ENCODE results near the gene FBXO48.
"Not testable (repeated sequence)": the region's sequence is repeated elsewhere in the genome, so short reads cannot be mapped to it uniquely, and the experiment has no call there.

The FBXO48 gene

GRCh38 chr2:68499133-68499532 is 32.0 kb upstream of the FBXO48 start:
- TF ChIP-seq EZH2phosphoT487 (IDR thresholded peaks at IDR 0.05; ENCODE audit: borderline replicate concordance) (no peak), CTCF (conservative IDR thresholded peaks at IDR 0.05; ENCODE audit: low read length) (no peak)
- H3F3A ChIP-seq (ENCODE audit: low read depth): no peaks in the 10 kb centered on the region
- no peaks in the 10 kb centered on the region for H3K27me3 ChIP-seq (ENCODE audit: insufficient read depth, low read length, poor library complexity, severe bottlenecking)
- H4K20me1 ChIP-seq (ENCODE audit: insufficient read depth, low read length, poor library complexity, severe bottlenecking): no peaks in the 10 kb centered on the region
- peaks cover 21% of the 10 kb centered on the region; the same call in 1 of the 2 replicates for H3K9me3 ChIP-seq (ENCODE audit: insufficient read depth, low read depth, low read length)
- H3K9ac ChIP-seq (ENCODE audit: low read depth, low read length, poor library complexity, severe bottlenecking): no peak overlapping the region
- H2AFZ ChIP-seq (ENCODE audit: low read length): no peak overlapping the region
- H3K9me2 ChIP-seq (replicated peaks; ENCODE audit: low read depth, low read length): no peaks in the 10 kb centered on the region
- no peak overlapping the region for H3K4me2 ChIP-seq (ENCODE audit: low read depth, low read length, poor library complexity, severe bottlenecking)
- no peaks in the 10 kb centered on the region for H3K79me2 ChIP-seq (ENCODE audit: insufficient read depth, low read length)
- peaks cover 15% of the 10 kb centered on the region for H3K4me1 ChIP-seq (ENCODE audit: insufficient read depth, low read length, poor library complexity, severe bottlenecking)
- no peak overlapping the region for H3K4me3 ChIP-seq (ENCODE audit: low read length, poor library complexity, severe bottlenecking)
- no peaks in the 10 kb centered on the region for H3K36me3 ChIP-seq (ENCODE audit: insufficient read depth, low read length)

- Histone ChIP-seq H3K36me3 (ENCODE audit: insufficient read depth, low read length) (no peaks in the 10 kb centered on the region), H4K20me1 (ENCODE audit: insufficient read depth, low read length, poor library complexity, severe bottlenecking) (no peaks in the 10 kb centered on the region), H3K4me2 (ENCODE audit: low read depth, low read length, poor library complexity, severe bottlenecking) (no peak overlapping the region), H3F3A (ENCODE audit: low read depth) (no peaks in the 10 kb centered on the region), H3K79me2 (ENCODE audit: insufficient read depth, low read length) (no peaks in the 10 kb centered on the region), H3K9me2 (replicated peaks; ENCODE audit: low read depth, low read length) (no peaks in the 10 kb centered on the region), H2AFZ (ENCODE audit: low read length) (no peak overlapping the region), H3K9ac (ENCODE audit: low read depth, low read length, poor library complexity, severe bottlenecking) (no peak overlapping the region), H3K9me3 (ENCODE audit: insufficient read depth, low read depth, low read length) (peaks cover 16% of the 10 kb centered on the region; the same call in 1 of the 2 replicates), H3K4me3 (ENCODE audit: low read length, poor library complexity, severe bottlenecking) (no peak overlapping the region), H3K4me1 (ENCODE audit: insufficient read depth, low read length, poor library complexity, severe bottlenecking) (no peaks in the 10 kb centered on the region), H3K27me3 (ENCODE audit: insufficient read depth, low read length, poor library complexity, severe bottlenecking) (no peaks in the 10 kb centered on the region)
- TF ChIP-seq CTCF (conservative IDR thresholded peaks at IDR 0.05; ENCODE audit: low read length) (no peak), EZH2phosphoT487 (IDR thresholded peaks at IDR 0.05; ENCODE audit: borderline replicate concordance) (no peak)
These were observed 24.5 kb upstream of the FBXO48 start for GRCh38 chr2:68491582-68491981.

- Histone ChIP-seq H3K9me2 (replicated peaks; ENCODE audit: low read depth, low read length) (no peaks in the 10 kb centered on the region), H3K27me3 (ENCODE audit: insufficient read depth, low read length, poor library complexity, severe bottlenecking) (no peaks in the 10 kb centered on the region), H4K20me1 (ENCODE audit: insufficient read depth, low read length, poor library complexity, severe bottlenecking) (no peaks in the 10 kb centered on the region), H3K4me3 (ENCODE audit: low read length, poor library complexity, severe bottlenecking) (no peak overlapping the region), H3K4me1 (ENCODE audit: insufficient read depth, low read length, poor library complexity, severe bottlenecking) (no peaks in the 10 kb centered on the region), H3F3A (ENCODE audit: low read depth) (no peaks in the 10 kb centered on the region), H2AFZ (ENCODE audit: low read length) (no peak overlapping the region), H3K9me3 (ENCODE audit: insufficient read depth, low read depth, low read length) (peaks cover 1% of the 10 kb centered on the region; the same call in 1 of the 2 replicates), H3K9ac (ENCODE audit: low read depth, low read length, poor library complexity, severe bottlenecking) (no peak overlapping the region), H3K79me2 (ENCODE audit: insufficient read depth, low read length) (no peaks in the 10 kb centered on the region), H3K36me3 (ENCODE audit: insufficient read depth, low read length) (no peaks in the 10 kb centered on the region), H3K4me2 (ENCODE audit: low read depth, low read length, poor library complexity, severe bottlenecking) (no peak overlapping the region)
- TF ChIP-seq CTCF (conservative IDR thresholded peaks at IDR 0.05; ENCODE audit: low read length) (no peak), EZH2phosphoT487 (IDR thresholded peaks at IDR 0.05; ENCODE audit: borderline replicate concordance) (no peak)
These were observed 22.2 kb upstream of the FBXO48 start for GRCh38 chr2:68489282-68489681.

- H3K27me3 ChIP-seq (ENCODE audit: insufficient read depth, low read length, poor library complexity, severe bottlenecking); H2AFZ ChIP-seq (ENCODE audit: low read length); H4K20me1 ChIP-seq (ENCODE audit: insufficient read depth, low read length, poor library complexity, severe bottlenecking); H3K36me3 ChIP-seq (ENCODE audit: insufficient read depth, low read length); H3K4me1 ChIP-seq (ENCODE audit: insufficient read depth, low read length, poor library complexity, severe bottlenecking); H3K9ac ChIP-seq (ENCODE audit: low read depth, low read length, poor library complexity, severe bottlenecking); H3K79me2 ChIP-seq (ENCODE audit: insufficient read depth, low read length); H3K4me3 ChIP-seq (ENCODE audit: low read length, poor library complexity, severe bottlenecking); H3K9me3 ChIP-seq (ENCODE audit: insufficient read depth, low read depth, low read length); H3K9me2 ChIP-seq (replicated peaks; ENCODE audit: low read depth, low read length); H3F3A ChIP-seq (ENCODE audit: low read depth); H3K4me2 ChIP-seq (ENCODE audit: low read depth, low read length, poor library complexity, severe bottlenecking): not testable (repeated sequence)
These were observed 21.5 kb upstream of the FBXO48 start for GRCh38 chr2:68488605-68489004.
